ENCODE data around the gene NMT1.

- no peak for TF ChIP-seq CTCF (IDR thresholded peaks at IDR 0.05 in 4 of 5, conservative IDR thresholded peaks at IDR 0.05 in 1 of 5)
- no peak for TF ChIP-seq POLR2A (IDR thresholded peaks at IDR 0.05)
Measured at GRCh38 chr17:45022655-45023339, 38.3 kb upstream of the NMT1 start.

Measured in gastrocnemius medialis (tissue), 4 donors.